GM18508 (cell line): Measurements from ENCODE around the gene TRPC6.
"Not testable (repeated sequence)": the region's sequence is repeated elsewhere in the genome, so short reads cannot be mapped to it uniquely, and the experiment has no call there.

ENCODE experiments used
- ATAC-seq: cut with Tn5 transposase; IDR thresholded peaks from one replicate; pipeline ENCODE4 v1.9.1; 2021; ENCODE audit warnings: moderate number of reproducible peaks; ENCODE audit not compliant: insufficient read depth, unreplicated experiment

Gene TRPC6

GRCh38 chr11:101459020-101459419 is 124.8 kb downstream of the TRPC6 start:
- ATAC-seq, result no peak

- no peak for ATAC-seq
Observed at GRCh38 chr11:101458161-101458560, 125.6 kb downstream of the TRPC6 start.

GRCh38 chr11:101456812-101457211 is 127.0 kb downstream of the TRPC6 start:
- ATAC-seq, result no peak

- ATAC-seq, result no peak
Observed at GRCh38 chr11:101453682-101454081, 130.1 kb downstream of the TRPC6 start.

GRCh38 chr11:101448881-101449442 is 134.8 kb downstream of the TRPC6 start:
- ATAC-seq, result no peak

- ATAC-seq, result no peak
Observed at GRCh38 chr11:101446726-101447125, 137.1 kb downstream of the TRPC6 start.

- no peak for ATAC-seq
Observed at GRCh38 chr11:101446238-101446637, 137.6 kb downstream of the TRPC6 start.

DNA sequence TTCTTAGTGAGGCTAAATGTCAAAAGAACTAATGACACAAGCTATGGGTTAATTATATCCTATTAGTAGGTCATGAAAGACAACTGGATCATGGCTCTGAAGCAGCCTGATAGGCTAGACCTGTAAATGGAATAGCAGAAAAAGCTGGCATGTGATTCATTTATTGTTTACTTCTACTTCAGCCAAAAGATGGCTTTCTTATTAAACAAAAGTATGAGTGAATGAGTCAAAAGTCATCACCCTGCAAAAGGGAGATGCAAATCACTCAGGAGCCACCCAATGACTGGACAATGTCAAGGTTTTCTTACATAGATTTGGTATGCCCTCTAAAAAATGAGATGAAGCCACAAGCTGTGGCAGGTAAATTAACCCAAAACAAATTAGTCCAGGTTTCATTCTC is 138.0 kb downstream of the TRPC6 start:
- no peak for ATAC-seq

DNA sequence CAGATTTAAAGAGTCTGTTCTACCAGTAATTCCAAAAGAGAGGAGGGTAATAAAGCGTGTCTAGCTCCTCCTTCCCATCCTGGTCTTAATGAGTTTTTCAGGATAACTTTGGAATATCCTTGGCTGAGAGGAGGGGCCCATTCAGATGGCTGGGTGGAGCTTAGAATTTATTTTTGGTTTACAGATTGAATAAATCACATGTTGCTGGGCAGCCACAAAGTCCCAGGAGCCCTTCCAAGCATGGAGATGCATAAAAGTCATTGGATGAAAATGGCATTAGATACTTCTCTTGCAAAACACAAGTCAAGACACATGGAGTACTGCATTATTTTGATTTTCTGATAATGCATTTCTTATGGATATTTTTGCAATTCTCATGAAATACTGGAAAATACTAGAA is 139.0 kb downstream of the TRPC6 start:
- no peak for ATAC-seq

DNA sequence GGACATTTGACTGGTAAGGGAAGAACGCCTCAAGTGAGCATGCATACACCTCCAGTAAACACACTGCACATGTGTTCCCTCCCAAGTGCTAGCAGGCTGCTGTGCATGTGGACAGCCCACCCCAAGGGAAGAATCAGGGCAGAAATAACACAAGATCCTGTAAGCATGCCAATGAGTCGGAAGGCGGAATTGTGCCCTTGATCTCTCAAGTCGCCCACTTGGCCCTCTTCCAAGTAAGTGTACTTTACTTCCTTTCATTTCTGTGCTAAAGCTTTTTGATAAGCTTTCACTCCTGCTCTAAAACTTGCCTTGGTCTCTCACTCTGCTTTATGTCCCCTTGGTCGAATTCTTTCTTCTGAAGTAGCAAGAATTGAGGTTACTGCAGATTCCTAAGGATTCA is 139.6 kb downstream of the TRPC6 start:
- no peak for ATAC-seq

DNA sequence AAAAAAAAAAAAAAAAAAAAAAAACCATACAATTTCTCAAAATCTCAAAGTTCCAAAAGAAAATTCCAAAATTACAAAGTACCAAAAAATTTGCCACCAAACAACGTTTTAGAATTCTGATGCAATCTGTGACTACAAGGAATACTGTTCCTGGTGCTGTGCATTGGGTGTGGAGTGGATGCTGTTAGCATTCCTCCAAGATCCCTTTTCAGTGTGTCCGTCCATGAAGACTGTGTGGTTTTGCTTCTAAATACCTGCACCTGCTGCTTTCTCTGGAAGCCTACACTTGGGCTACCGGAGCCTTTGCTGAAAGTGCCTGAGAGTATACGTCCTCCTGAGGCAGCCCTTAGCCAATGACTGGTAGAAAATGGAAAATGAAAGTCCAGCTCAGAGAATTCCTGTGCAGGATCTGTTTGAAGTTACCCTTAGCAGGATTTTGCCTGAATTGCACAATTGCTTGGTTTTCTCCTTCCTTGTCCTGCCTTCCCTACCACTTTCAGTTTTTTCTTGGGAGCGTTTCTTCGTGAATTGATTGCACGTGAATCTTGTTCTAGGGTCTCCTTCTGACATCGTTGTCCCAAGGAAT is 140.8 kb downstream of the TRPC6 start:
- no peak for ATAC-seq

- no peak for ATAC-seq
Observed at GRCh38 chr11:101442171-101442570, 141.6 kb downstream of the TRPC6 start.

DNA sequence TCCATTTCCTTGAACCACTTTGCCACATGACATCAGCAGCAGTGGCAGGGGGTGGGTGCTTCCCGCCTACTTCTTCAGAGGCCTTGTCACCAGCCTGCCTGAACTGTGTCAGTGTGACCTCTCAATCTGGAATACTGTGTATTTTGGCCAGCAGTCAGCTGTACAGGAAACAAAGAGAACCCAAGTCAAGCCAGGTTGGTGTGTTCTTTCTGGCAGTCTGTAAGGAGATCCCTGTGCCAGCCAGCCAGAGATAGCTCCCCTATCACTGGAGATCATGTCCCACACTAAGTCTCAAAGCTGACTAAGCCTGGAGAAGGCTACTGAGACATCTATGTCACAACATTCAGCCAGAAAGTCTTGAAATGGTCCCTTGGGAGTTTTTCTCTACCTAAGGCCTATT is 142.1 kb downstream of the TRPC6 start:
- ATAC-seq, result no peak

- ATAC-seq, result no peak
Observed at GRCh38 chr11:101439488-101439887, 144.3 kb downstream of the TRPC6 start.

DNA sequence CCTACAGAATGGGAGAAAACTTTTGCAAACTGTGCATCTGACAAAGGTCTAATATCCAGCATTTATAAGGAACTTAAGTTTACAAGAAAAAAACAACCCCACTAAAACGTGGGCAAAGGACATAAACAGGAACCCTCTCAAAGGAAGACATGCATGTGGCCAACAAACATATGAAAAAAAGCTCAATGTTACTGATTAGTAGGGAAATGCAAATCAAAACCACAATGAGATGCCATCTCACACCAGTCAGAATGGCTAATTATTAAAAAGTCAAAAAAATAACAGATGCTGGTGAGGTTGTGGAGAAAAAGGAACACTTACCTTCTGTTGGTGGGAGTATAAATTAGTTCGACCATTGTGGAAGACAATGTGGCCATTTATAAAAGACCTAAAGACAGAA is 145.1 kb downstream of the TRPC6 start:
- not testable (repeated sequence) for ATAC-seq

GRCh38 chr11:101438126-101438525 is 145.7 kb downstream of the TRPC6 start:
- ATAC-seq, result no peak

DNA sequence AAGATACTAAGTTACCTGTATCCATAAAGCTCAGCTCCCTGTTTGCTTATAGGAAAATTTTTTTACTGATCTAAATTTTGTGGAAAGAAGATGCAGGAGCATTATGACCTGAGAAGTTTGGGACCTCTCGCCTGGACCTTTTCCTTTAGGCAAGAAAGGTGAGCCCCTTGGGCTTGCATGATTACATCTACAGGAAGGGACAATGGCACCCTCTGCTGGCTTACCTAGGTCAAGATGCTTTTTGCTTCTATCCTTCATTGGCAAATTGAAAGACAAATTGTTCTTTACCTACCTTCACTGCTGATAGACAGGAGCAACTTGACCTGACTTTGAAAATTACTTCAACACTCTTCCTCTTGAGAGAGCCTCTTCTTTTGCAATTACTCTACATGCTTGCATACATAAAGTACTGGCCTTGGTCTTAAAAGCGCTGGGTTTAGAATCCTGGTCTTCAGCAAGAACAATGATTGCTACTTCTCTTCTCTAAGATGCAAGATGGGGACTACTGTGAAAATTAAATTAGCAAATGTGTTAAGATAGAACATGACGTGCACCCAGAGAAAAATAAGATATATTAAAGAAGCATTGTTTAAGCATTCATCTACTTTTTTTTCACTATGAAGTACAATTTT is 147.2 kb downstream of the TRPC6 start:
- peak; percentile 52 for ATAC-seq

- ATAC-seq, result no peak
Observed at GRCh38 chr11:101435408-101435973, 148.3 kb downstream of the TRPC6 start.

DNA sequence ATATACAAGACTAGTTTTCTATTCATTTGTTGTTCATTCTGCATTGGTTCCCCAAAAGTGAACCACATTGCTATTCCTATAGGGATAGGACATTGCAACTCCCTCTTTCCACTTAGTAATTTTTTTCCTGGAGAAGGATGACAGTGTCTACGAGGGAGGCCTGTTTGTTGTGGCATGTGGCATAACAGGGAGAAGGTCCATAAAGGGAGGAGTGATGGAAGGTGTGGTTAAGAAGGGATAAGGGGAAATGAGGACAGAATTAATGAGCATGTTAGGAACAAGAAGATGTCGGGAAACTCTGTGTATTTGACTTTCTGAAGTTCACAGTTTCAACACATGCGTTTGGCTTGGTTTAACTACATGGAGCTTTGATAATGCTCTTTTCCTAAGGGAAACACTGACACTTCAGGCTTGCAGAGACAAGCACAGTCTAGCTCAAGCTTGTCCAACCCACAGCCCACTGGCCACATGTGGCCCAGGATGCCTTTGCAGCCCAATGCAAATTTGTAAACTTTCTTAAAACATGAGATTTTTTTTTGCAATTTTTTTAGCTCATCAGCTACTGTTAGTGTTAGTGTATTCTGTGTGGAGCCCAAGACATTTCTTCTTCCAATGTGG is 149.7 kb downstream of the TRPC6 start:
- no peak for ATAC-seq

GRCh38 chr11:101433151-101433550 is 150.7 kb downstream of the TRPC6 start:
- no peak for ATAC-seq
